HuH-7.5 (cell line): ENCODE results near the gene DYSF.
A peak's percentile ranks its signal among the peaks of the same experiment; 100 is the strongest.

Experiments
- DNase-seq: peaks from one replicate; pipeline ENCODE4 v3.0.0; 2011; ENCODE audit warnings: low spot score

DYSF gene

DNA sequence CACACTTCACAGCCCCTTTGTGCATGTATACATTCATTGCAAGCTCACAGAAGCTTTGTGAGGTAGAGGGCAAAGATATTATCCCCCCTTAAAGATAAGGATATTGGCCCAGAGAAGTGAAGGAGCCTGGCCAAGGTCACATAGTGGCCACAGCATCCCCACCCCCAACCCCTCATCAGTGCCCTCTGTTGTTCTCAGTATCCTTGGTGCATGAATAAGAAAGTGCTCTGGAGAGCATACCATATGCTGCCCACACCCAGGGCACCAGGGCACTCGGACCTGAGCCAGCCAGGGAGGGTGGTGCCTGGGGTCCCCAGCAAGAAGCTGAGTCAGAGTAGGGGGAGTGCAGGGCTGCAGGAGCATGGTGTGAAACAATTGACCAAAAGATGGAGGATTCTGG lies 3.3 kb downstream of the DYSF start:
- DNase-seq: no peak

DNA sequence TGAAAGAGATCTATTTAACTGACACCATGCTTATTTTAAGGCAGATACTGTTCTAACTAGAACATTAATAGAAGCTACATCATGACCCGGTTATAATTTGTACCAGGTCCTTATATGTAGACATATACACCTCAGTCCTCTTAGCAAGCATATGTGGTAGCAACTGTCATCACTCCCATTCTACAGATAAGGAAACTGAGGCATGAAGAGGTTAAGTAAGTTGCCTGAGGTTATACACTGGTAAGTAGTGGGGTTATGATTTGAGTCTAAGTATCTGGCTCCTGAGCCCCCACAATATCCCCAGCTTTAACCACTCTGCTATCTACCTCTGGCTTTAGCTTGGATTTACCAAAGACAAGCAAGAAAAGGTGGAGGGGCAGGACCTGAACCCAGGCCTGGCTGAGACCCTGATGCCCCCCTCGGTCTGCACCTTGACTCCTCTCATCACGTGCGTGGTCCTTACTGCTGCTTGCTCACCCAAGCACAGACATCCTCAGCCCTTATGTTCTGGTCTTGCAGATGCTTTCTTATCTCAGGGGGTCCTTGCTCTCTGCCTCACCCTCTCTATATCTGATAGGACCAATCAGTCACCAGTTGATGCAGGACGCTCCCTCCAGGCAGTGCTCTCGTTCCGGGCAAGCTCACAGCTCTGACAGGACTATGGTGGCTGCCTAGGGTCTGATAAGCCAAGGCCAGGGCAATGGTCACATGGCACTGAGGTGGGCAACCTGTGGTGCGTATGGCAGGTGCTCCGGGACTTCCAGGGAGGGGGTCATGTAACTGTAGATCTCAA lies 4.0 kb downstream of the DYSF start:
- DNase-seq: no peak

DNA sequence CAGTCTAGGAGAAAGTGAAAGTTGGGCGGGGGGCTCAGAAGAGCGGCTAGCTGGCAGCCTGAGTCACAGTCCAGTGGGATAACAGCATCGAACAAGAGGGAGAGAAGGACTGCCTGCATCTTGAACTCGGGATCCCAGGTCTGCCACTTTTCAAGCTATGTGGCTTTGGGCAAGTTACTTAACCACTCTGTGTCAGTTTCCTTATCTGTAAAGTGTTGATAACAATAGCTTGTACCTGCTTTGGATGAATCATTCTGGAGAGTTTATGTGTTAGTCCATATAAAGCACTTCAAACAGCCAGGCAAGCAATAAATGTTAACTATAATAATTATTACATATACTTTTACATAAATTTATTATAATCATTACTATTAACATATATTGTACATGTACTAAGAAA lies 4.6 kb downstream of the DYSF start:
- no peak for DNase-seq

DNA sequence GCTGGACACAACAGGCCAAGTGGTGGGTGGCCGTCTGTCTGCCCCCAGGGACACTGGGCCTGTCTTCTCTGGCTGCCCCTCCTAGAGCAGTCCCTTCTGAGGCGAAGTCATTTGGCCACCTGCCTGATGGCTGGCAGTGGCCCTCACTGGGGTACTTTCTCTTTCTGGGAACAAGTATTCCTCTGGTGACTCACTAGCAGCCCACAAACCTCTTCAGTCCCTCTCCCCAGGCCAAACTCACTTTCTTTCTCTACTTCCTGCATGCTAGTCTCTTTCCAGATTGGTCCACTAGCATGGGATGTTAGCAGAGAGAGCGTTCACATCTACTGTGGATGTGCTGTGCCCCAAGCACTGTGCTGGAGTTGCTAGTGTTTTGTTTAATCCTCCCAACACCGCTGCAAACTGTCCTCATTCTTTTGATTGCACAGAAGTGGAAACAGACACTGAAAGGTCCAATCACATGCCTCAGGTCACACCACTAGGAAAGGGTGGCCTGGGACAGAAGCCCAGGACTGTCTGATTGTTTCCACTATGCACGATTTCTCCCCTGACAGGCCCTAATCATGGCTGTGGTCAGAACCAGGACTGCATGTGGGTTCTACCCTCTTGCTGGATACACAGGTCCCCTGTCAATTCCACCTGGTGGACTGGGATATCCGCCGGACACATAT lies 5.2 kb downstream of the DYSF start:
- DNase-seq: no peak

DNA sequence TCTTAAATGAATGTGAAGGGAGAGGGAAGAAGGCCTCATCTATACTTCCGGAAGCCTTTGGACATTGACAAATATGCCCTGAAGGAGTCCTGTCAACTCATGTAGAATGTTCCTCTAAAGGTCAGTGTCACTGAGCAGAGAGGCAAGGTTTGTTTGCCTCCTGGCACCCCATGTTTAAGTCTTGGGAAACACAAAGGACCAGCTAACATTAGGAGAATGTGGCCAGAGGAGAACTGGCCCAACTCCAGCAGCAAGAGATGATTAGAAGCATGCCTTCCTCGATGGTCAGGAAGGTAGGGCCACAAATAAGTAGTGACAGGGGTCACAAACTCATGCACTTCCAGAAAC lies 5.7 kb downstream of the DYSF start:
- no peak for DNase-seq

DNA sequence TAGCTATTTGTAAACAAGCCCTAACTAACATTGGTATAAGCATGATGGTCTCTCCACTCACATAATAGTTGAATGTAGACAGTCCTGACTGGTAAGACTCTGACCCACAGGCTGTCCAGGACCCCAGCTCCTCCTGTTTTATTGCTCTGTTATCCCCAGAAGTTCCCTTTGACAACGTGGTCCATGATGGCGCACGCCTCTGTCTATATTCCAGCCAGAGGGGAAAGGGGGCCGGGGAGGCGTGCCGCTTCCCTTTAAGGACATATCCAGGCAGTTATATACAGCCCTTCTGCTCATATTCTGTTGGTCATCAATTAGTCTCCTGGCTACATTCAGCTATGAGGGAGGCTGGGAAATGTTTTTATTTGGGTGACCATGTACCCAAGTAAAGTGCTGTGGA lies 6.7 kb downstream of the DYSF start:
- DNase-seq: no peak

DNA sequence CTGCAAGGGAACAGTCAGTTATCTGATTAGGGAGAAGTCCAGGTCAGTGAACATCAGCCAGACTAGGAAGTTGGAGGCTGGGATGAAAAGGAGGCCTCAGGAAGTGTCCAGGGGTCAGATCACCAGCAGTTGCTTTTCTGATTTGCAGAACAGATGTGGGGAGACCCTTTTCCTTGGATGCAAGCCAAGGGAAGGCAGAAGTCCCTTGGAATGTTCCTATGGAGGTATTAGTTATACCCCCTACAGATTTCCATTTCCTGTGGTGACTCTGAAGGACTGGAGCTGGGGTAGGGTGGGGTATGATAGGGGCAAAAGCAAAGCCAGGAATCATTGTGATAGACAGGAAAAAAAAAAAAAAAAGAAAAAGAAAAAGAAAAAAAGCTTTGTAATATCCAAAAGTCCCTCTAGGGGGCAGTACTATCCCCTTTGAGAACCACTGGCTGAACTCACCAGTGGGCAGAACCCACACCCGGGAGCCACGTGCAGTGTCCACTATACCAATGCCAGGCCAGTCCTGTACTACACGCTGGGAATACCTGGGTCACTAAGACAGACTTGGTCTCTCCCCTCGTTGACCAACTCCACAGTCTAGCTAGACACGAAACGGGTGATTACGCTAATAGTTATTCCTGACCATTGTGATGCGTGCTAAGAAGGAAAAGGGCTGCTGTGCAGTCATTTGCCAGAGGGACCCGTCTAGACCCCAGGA lies 7.4 kb downstream of the DYSF start:
- DNase-seq: peak; percentile 51

DNA sequence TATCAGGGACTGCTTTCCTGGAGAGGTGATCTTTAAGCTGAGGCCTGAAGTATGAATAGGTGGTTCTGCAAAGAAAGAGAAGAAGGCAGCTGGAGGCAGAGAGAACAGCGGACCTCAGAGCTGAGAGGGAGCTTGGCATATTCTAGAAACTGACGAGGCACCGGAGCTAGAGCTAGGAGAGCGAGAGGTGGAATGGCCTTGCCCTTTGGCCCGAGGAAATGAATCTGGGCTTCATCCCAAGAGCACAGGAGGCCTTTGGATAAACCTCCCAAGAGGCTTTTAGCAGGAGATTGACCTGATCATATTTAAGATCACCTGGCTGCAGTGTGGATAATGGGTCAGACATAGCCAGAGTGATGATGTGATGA lies 7.9 kb downstream of the DYSF start:
- DNase-seq: no peak

DNA sequence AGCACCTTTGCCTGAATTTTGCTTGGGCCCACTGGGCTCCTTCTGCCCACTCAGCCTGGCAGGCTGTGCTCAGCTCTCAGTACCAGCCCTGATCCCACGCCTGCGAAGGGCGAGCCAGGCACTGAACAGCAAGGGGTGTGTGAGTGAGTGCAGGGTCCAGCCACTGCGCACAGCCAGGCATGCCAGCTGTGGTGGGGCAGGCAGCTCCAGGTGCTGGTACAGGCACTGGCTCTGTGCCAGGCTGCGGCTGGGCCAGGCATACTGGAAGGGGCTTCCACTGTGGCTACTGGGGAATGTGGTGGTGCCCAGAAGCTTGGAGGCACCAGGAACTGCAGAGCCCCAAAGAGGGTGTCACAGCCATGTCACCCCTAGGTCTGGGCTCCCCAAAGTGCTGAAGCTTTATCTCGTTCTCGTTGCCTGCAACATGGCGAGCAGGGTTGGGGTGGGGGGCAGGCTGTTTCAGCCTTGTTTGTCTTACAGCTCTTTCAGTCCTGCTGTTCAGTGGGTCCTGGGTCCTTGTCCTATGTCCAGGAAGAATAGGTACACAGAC lies 8.8 kb downstream of the DYSF start:
- no peak for DNase-seq

DNA sequence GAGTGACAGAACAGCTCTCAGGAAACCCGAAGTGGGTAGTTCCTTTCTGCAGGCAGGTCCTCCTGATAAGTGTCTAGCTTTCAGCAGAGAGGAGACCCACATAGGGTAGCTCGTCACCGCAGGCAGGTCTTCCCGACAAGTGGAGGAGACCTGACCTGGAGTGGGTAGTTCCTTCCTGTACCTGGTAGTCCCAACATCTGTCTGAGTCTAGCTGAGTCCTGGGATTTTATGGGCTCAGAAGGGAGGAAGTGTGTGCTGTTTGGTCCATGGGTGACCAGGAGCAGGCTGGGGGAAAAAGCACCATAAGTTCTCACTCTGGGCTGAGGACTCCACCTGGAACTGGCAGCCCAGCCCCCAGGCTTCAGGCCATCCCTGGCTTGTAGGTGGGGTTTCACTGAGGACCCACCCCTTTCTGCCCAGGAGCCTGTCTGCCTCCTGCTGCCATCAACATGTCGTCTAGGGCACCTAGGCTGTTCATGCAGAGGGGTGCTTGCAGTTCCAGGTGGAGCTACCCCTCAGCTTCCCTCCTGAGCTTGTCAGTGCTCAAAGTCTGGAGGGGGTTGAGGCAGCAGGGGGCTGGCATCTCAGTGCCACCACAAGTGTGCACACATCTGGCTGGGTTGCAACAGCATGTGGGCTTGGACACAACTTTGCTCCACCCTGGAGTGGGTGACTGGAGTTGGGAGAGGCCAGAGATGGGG lies 9.4 kb downstream of the DYSF start:
- no peak for DNase-seq

DNA sequence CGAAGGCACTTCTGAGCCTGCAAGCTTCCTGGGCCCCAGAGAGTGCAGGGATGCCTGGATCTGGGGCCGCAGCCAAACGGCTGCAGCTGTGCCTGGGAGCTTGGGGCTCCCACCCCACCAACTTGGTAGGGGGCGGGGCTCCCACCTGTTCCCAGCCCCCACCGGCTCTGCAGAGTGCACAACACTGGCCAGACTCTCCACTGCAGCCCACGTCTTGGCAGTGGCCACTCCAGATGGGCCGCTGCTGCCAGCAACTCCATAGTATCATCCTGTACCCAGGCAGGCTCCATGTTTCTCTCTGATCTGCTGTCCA lies 9.9 kb downstream of the DYSF start:
- DNase-seq: no peak

DNA sequence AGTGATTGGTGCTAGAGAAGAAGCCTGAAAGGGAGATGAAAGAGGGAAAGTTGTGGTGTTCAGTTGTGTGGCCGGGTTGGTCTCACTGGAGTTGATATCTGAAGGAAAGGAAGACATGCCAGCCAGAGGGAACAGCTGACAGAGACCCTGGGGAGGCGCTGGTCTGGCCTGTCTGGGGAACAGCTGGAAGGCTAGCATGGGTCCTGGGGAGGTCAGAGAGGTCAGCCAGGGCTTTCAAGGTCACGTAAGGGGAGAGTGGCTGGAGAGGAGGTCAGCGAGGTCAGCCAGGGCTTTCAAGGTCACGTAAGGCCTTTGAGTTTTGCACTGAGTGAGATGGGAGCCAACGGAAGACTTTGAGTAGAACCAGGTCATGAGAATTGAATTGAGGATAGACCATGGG lies 11.0 kb downstream of the DYSF start:
- DNase-seq: no peak

DNA sequence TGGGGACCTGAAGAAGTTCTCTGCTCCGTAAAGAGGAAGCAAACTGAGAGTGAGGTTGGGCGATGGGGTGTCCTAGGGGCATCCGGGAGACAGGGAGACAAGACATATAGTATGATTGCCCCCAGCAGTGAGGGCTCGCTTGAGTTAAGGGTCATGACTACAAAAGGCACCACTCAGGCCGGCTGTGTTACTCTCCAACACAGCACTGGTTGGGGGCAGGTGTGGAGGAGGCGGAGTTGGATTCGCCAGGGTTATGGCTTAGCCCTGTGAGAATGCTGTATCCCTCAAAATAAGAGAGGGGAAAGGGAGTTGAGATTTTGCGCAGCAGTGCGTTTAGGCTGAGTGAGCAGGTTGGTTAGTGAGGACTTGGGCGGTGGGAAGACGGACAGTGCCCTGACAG lies 12.0 kb downstream of the DYSF start:
- no peak for DNase-seq

DNA sequence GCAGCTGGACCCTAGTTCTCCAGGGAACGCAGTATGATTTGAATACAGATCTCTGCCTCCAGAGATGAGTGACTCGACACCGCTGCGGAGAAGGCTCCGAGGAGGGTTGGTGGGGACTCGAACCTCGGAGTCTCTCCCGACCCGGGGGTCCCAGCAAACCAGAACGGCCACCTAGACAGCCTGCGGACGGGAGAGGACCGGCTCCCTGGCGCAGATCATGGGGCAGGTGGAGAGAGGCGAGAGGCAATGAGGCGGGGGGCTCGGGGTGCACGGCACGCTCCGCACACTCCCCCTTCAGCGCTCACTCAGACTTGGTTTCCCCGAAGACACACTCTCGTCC lies 12.6 kb downstream of the DYSF start:
- no peak for DNase-seq

DNA sequence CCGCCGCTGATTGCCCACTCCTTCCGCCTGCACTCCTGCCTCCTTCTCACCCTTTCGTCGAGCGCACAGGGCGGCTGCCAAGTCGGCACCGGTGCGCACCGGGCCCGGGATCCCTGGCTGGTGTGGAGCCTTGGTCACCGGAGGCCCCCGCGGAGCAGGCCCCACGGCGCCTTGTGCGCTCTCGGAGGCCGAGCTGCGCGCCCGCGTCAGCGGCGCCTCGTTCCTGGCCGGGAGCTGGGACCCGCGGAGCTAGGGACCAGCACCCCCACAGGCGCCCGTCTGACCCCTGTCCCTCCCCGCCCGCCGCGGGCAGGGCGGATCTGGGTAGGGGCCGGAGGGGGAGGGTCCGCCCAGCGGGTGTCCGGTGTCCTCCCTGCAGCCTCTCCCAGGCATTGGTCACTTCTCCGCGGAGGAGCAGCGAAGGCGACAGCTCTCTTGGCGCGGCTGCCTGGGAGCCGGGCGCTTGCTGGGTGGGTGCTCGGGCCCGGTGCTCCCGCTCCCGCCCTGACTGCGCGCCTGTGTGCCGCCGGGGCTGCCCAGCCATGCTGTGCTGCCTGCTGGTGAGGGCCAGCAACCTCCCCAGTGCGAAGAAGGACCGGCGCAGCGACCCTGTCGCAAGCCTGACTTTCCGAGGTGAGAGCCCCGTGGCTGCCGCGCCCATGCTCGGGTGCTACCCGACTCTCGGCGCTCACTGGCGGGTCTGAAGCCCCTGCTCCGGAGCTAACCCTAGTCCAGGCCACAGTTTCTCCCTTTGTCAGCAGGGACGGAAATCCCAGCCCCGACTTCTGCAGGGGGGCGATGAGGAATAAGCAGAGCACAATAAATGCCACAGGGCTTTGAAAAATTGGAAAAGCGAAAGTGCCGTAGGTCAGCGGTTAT lies 13.2 kb downstream of the DYSF start:
- DNase-seq: peak; percentile 76

DNA sequence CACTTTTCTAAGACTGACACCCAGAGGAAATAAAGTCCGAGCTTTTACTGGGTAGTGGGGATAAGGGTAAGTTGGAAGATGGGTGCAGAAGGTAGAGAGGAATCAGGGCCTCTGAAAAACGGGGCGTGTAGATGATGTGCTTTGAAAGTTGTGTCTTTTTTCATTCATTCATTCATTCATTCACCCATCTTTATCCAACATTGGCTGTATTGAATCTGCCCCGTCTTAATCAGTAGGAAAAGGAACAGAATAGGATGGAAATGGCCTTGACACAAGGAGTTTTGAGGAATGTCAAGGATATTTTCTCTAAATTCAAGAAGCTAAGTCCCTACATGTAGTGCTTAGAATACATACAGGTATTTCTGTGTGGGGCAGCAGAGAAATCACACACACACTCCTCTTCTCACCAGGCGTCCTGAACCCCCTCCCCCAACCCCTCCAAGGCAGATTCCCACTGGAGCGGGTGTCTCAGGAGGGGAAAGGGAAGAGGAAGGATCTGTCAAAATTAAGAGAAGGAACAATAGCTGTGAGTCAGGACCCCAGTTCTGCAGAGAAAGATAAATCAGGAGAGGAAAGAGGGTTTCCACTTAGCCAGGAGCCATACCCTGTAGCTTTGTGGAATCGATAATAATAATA lies 13.9 kb downstream of the DYSF start:
- DNase-seq: no peak

DNA sequence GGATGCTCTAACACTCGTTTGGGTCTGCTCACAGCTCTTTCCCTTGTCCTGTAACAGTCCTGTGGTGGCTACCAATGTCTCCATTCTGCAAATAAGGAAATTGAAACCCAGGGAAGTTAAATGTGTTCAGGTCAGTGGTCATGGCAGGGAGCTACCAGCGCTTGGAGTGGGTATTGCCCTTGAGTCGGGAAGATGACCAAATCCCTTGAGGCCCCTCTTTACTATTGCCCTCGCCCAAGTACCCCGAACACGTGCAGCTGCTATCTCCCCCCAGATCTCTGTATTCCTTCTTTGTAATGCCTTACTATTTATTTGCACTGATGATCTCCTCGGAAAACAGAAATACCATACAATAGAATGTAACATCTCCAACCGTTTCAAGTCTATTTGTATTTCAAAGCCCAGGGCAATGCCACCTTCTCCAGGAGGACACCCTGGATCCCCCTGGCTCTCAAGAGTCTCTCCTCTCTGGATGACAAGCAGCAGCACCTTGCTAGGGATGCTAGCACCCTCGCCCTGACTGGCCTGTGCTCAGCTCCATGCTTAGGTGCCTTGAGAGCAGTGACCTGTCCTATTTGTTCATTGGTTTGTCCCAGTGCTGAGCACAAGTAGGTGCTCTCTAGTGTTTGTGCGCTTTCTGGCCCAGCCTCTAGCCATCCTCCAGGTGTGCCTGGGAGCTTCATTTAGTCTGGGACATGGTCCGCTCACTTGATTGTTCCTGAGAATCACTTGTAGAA lies 15.1 kb downstream of the DYSF start:
- no peak for DNase-seq

DNA sequence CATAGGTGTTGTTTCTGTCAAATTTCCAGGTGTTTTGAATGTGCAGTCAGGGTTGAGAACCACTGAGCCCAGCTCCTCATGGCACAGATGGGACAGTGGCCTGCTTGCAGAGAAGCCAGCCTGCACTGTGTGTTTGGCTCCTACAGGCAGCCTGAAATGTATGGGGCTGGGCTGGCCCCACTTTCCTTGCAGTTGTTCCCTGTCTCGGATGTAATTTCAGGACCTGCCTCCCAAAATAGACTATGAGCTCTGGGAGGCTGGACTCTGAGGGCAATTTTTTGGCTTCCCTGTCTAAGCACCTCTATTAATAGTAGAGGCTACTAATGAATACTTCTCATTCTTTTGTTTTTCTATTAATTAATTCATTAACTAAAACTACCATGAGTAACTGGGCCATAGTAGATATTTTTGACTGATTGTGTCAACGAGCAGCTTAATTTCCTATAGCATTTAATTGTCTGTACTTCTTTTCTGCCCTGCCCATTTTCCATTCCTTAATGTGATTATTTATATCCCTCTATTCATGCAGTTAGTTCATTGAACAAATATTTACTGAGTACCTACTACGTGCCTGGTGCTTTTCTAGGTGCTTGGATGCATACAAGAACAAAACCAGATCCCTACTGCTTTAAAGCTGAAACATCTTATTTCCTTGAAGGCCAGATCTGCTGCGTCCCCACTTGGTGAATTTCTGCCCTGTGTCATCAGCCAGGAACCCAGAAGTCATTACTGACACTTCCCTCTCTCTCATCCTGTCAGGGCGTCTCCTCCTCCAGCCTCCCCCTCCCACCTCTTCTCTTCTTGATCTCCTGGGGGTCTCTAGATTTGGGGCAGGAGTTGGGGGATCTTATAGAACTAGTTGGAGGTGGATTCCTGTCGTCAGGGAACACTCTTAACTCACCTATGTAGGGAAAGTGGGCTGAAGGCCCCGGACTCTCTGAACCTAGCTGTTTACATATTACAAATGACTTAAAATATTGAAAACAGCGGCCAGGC lies 16.3 kb downstream of the DYSF start:
- DNase-seq: no peak

DNA sequence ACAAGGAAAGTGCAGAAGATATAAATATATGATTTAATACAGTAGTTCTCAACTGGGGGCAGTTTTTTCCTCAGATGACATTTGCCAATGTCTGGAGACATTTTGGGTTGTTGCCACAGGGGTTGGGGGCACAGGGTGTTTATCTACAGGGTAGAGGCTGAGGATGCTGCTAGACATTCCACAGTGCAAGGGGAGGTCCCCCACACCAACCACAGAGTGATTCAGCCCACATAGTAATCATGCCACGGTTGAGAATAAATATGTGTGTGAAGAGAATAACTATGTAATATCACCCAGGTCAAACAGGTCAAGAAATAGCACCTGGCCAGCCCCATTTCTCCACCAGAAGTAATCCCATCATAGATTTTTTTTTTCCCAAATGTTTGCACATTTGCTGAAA lies 17.9 kb downstream of the DYSF start:
- no peak for DNase-seq
